Measurements from ENCODE around the gene RBM20.

DNA sequence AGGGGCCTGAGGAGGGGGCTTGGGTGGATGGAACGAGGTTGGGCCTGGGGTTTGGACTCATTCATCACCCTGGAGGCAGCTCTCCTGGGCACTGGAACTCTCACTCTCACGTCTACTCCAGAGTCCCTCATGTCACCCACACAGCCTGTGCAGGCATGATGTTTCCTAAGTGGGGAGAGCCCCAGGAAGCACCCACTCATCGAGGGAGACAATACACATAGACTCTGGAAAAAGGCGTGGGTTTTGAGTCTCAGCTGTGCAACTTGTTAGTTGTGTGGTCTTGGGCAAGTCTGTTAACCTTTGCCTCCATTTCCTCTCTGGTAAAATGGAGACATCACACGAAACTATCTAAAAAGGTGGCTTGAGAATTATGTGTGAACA is 25.9 kb upstream of the RBM20 start:
- TF ChIP-seq, protein P1, sequence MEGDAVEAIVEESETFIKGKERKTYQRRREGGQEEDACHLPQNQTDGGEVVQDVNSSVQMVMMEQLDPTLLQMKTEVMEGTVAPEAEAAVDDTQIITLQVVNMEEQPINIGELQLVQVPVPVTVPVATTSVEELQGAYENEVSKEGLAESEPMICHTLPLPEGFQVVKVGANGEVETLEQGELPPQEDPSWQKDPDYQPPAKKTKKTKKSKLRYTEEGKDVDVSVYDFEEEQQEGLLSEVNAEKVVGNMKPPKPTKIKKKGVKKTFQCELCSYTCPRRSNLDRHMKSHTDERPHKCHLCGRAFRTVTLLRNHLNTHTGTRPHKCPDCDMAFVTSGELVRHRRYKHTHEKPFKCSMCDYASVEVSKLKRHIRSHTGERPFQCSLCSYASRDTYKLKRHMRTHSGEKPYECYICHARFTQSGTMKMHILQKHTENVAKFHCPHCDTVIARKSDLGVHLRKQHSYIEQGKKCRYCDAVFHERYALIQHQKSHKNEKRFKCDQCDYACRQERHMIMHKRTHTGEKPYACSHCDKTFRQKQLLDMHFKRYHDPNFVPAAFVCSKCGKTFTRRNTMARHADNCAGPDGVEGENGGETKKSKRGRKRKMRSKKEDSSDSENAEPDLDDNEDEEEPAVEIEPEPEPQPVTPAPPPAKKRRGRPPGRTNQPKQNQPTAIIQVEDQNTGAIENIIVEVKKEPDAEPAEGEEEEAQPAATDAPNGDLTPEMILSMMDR (conservative IDR thresholded peaks at IDR 0.05; ENCODE audit: low read depth, low read length), result no peak
- TF ChIP-seq BHLHE40 (IDR thresholded peaks at IDR 0.05; ENCODE audit: low read depth, low read length) (no peak), RCOR1 (IDR thresholded peaks at IDR 0.05; ENCODE audit: insufficient replicate concordance, low read length) (no peak), POLR2A (IDR thresholded peaks at IDR 0.05; ENCODE audit: low read depth, low read length) (no peak), CEBPB (IDR thresholded peaks at IDR 0.05; ENCODE audit: low read depth, low read length) (no peak)
- TF ChIP-seq, protein P2, sequence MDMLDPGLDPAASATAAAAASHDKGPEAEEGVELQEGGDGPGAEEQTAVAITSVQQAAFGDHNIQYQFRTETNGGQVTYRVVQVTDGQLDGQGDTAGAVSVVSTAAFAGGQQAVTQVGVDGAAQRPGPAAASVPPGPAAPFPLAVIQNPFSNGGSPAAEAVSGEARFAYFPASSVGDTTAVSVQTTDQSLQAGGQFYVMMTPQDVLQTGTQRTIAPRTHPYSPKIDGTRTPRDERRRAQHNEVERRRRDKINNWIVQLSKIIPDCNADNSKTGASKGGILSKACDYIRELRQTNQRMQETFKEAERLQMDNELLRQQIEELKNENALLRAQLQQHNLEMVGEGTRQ (IDR thresholded peaks at IDR 0.05; ENCODE audit: low read depth, low read length), result no peak
